SK-N-SH (cell line): ENCODE measurements around the gene PUM1. TPM values are rescaled to one million over a fixed set of nuclear protein-coding genes. Genes with fewer than 3 reads are reported as not detected.
"Not testable (repeated sequence)": the region's sequence is repeated elsewhere in the genome, so short reads cannot be mapped to it uniquely, and the experiment has no call there.

Experiments
- CTCF ChIA-PET: fragments of 300-600, 350-600 bp; formaldehyde crosslinking; extraction: SDS; loops from one replicate; lab custom pipeline; 2021; lab: Yijun Ruan, JAX
- POLR2A ChIA-PET: fragments of 350-600 bp; sonication (Branson Sonifier 250); formaldehyde crosslinking; extraction: SDS; loops from one replicate; lab custom pipeline; 2020; ENCODE audit warnings: antibody characterized with exemption, inconsistent platforms; lab: Yijun Ruan, JAX
- DNase-seq: peaks from one replicate; pipeline ENCODE4 v3.0.0; 2012
- H2AFZ ChIP-seq: fragments of 200-600 bp; sonication (generic); 2 replicates; pipeline ENCODE4 v1.8.1; 2016; ENCODE audit warnings: antibody characterized with exemption, mild to moderate bottlenecking, low read depth
- H3F3A ChIP-seq: fragments of 200-600 bp; sonication (generic); replicated peaks from 2 replicates; pipeline ENCODE3; 2016; ENCODE audit warnings: antibody characterized with exemption, mild to moderate bottlenecking; ENCODE audit not compliant: insufficient read depth
- H3K27ac ChIP-seq, 2 experiments: fragments of 200-500 bp in 1 of 2; fragments of 200-600 bp in 1 of 2; sonication (Bioruptor generic) in 1 of 2; sonication (generic), shearing (Covaris generic) in 1 of 2; 2 replicates each; pipeline versions ENCODE4 v1.5.1 to v1.6.1; 2014 to 2016; ENCODE audit warnings: low read depth in 2 of 2, inconsistent platforms in 1 of 2, low read length in 1 of 2, mild to moderate bottlenecking in 1 of 2, mixed read lengths in 1 of 2
- H3K27me3 ChIP-seq: fragments of 200-600 bp; sonication (generic), shearing (Covaris generic); 2 replicates; pipeline ENCODE4 v1.6.1; 2016; ENCODE audit warnings: mixed run types; ENCODE audit not compliant: insufficient read depth
- H3K36me3 ChIP-seq, 2 experiments: fragments of 200-500 bp in 1 of 2; fragments of 200-600 bp in 1 of 2; sonication (Bioruptor generic) in 1 of 2; sonication (generic) in 1 of 2; replicated peaks in 1 of 2; 2 replicates each; pipeline versions ENCODE3 to v1.5.1; 2014 to 2016; ENCODE audit warnings: low read length in 1 of 2, mild to moderate bottlenecking in 1 of 2; ENCODE audit not compliant: insufficient read depth in 2 of 2, control insufficient read depth in 1 of 2
- H3K4me1 ChIP-seq, 2 experiments: fragments of 200-500 bp in 1 of 2; fragments of 200-600 bp in 1 of 2; sonication (Bioruptor generic) in 1 of 2; sonication (generic), shearing (Covaris generic) in 1 of 2; 2 replicates each; pipeline versions ENCODE4 v1.5.1 to v1.6.1; 2014 to 2016; ENCODE audit warnings: low read depth in 1 of 2, low read length in 1 of 2, mixed run types in 1 of 2; ENCODE audit not compliant: insufficient read depth in 2 of 2, control insufficient read depth in 1 of 2
- H3K4me2 ChIP-seq: fragments of 200-600 bp; sonication (generic), shearing (Covaris generic); 2 replicates; pipeline ENCODE4 v1.6.1; 2017; ENCODE audit warnings: mixed run types
- H3K4me3 ChIP-seq, 2 experiments: fragments of 200-500 bp in 1 of 2; fragments of 200-600 bp in 1 of 2; sonication (Bioruptor generic) in 1 of 2; sonication (generic), shearing (Covaris generic) in 1 of 2; 2 replicates each; pipeline versions ENCODE4 v1.5.1 to v1.8.1; 2014 to 2016; ENCODE audit warnings: low read depth in 2 of 2, inconsistent platforms in 1 of 2, low read length in 1 of 2, mild to moderate bottlenecking in 1 of 2, mixed read lengths in 1 of 2, moderate library complexity in 1 of 2
- H3K79me2 ChIP-seq: fragments of 200-600 bp; sonication (generic); 2 replicates; pipeline ENCODE4 v1.8.1; 2017; ENCODE audit warnings: mild to moderate bottlenecking; ENCODE audit not compliant: insufficient read depth
- H3K9ac ChIP-seq: fragments of 200-600 bp; sonication (generic); 2 replicates; pipeline ENCODE4 v1.6.1; 2017; ENCODE audit warnings: mixed run types
- H3K9me2 ChIP-seq: fragments of 200-600 bp; sonication (generic); 2 replicates; pipeline ENCODE4 v1.6.1; 2017; ENCODE audit warnings: mixed run types
- H3K9me3 ChIP-seq: fragments of 200-600 bp; sonication (generic); 2 replicates; pipeline ENCODE4 v1.6.1; 2017; ENCODE audit warnings: mixed run types, mild to moderate bottlenecking, moderate library complexity
- H4K20me1 ChIP-seq: fragments of 200-600 bp; sonication (generic); 2 replicates; pipeline ENCODE4 v1.6.1; 2017; ENCODE audit warnings: mild to moderate bottlenecking, mixed run types; ENCODE audit not compliant: insufficient read depth
- EP300 ChIP-seq, 2 experiments: IDR thresholded peaks; 2 replicates each; pipeline versions ENCODE4 v1.4.0 to v1.6.1; 2012; ENCODE audit warnings: borderline replicate concordance in 1 of 2, low read depth in 1 of 2, low read length in 1 of 2
- GATA2 ChIP-seq: sonication (generic); formaldehyde crosslinking; IDR thresholded peaks from 2 replicates; pipeline ENCODE4 v1.5.0; 2020; ENCODE audit warnings: mild to moderate bottlenecking, missing genetic modification reagents
- JUND ChIP-seq: IDR thresholded peaks from 2 replicates; pipeline ENCODE4 v1.4.0; 2012
- POLR2AphosphoS5 ChIP-seq: IDR thresholded peaks from 2 replicates; pipeline ENCODE4 v1.6.1; 2012; ENCODE audit warnings: low read depth, low read length
- RFX5 ChIP-seq: IDR thresholded peaks from 2 replicates; pipeline ENCODE4 v1.6.1; 2012; ENCODE audit warnings: mild to moderate bottlenecking, improper control_type of control experiment, low read length
- RXRA ChIP-seq: IDR thresholded peaks from 2 replicates; pipeline ENCODE4 v1.4.0; 2012; ENCODE audit warnings: low read depth, mild to moderate bottlenecking, borderline replicate concordance
- SIN3A ChIP-seq: IDR thresholded peaks from 2 replicates; pipeline ENCODE4 v1.6.1; 2012; ENCODE audit warnings: low read depth, mild to moderate bottlenecking, low read length, moderate library complexity, borderline replicate concordance
- SMC3 ChIP-seq: IDR thresholded peaks from 2 replicates; pipeline ENCODE4 v1.6.1; 2012; ENCODE audit warnings: low read depth, low read length, improper control_type of control experiment
- TEAD4 ChIP-seq: IDR thresholded peaks from 2 replicates; pipeline ENCODE4 v1.4.0; 2012; ENCODE audit warnings: mild to moderate bottlenecking, borderline replicate concordance; ENCODE audit not compliant: insufficient read depth
- YY1 ChIP-seq: IDR thresholded peaks from 2 replicates; pipeline ENCODE4 v1.4.0; 2012; ENCODE audit warnings: low read depth, mild to moderate bottlenecking
- WGBS: methylation state at CpG from one replicate; pipeline ENCODE4 v1.1.6; 2017; ENCODE audit warnings: low lambda C conversion rate; 5-methylcytosine and 5-hydroxymethylcytosine counted together
- polyA plus RNA-seq, 3 experiments: library from polyadenylated mRNA; depleted of rRNA; stranded (reverse); fragments of >200 nt; gene quantifications; 2 replicates each; pipeline ENCODE4 v1.2.3, GENCODE V29; 2012
- TF ChIP-seq, protein P1 (sequence below): IDR thresholded peaks from 2 replicates; pipeline ENCODE4 v1.4.0; 2012; ENCODE audit warnings: low read depth, borderline replicate concordance
- TF ChIP-seq, protein P2 (sequence below): fragments of 200-600 bp; sonication (generic); IDR thresholded peaks from 2 replicates; pipeline ENCODE4 v1.6.1; 2017; ENCODE audit warnings: antibody characterized with exemption, mild to moderate bottlenecking, moderate library complexity
- TF ChIP-seq, protein P3 (sequence below): IDR thresholded peaks from 2 replicates; pipeline ENCODE4 v1.4.0; 2012; ENCODE audit warnings: low read depth
- TF ChIP-seq, protein P4 (sequence below): IDR thresholded peaks from 2 replicates; pipeline ENCODE4; 2012

The PUM1 gene
- polyA plus RNA-seq, 1 of the 3 experiments (the other 2 are of a cell fraction), result 66.7 TPM

DNA sequence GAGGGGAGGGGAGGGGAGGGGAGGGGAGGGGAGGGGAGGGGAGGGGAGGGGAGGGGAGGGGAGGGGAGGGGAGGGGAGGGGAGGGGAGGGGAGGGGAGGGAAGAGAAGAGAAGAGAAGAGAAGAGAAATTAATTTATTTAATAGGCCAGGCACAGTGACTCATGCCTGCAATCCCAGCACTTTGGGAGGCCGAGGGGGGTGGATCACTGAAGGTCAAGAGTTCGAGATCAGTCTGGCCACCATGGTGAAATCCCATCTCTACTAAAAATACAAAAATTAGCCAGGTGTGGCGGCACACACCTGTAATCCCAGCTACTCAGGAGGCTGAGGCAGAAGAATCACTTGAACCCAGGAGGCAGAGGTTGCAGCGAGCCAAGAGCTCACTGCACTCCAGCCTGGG is 93.2 kb downstream of the PUM1 start:
- H3K36me3 ChIP-seq, result peaks cover 41 to 48% of the 10 kb centered on the region in 2 experiments
- H3K27me3 ChIP-seq, H3K4me3 ChIP-seq, H3K4me2 ChIP-seq, CTCF ChIA-PET, DNase-seq, POLR2A ChIA-PET, H3K9me3 ChIP-seq, H3K9ac ChIP-seq, H3K27ac ChIP-seq, H2AFZ ChIP-seq, H3K9me2 ChIP-seq: not testable (repeated sequence)
- peaks cover 21% of the 10 kb centered on the region for H3F3A ChIP-seq
- peaks cover 16 to 24% of the 10 kb centered on the region in 2 experiments for H3K4me1 ChIP-seq
- H4K20me1 ChIP-seq, result peaks cover 23% of the 10 kb centered on the region
- TF ChIP-seq RXRA, result peak; percentile 22; the same call in 1 of the 2 replicates
- 83% methylated on average over 3 of the region's 4 CpGs for WGBS
- peaks cover 92% of the 10 kb centered on the region for H3K79me2 ChIP-seq

DNA sequence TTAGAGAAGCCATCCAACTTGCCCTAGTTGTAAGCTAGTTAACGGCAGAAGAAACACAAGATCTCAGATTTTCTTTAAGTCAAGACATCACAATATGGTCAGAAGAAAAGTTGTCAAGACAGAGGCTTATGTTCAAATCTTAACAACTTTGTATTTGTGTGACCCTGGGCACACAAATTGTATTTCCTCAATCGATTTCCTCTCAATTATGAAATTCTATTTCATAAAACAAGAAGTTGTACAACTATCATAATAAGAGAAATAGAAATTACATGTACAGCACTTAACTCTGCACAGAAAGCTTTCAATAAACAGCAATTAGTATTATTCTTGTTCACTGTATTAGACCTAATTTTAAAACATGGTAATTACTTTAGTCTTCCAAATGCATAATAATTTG is 94.0 kb downstream of the PUM1 start:
- Histone ChIP-seq H3K4me1 (peaks cover 23% of the 10 kb centered on the region in 2 experiments), H4K20me1 (peaks cover 23% of the 10 kb centered on the region), H3K27me3 (no peaks in the 10 kb centered on the region), H3K79me2 (peaks cover 89% of the 10 kb centered on the region), H3K36me3 (peaks cover 45% of the 10 kb centered on the region in 2 experiments), H3K4me3 (no peak overlapping the region), H3F3A (peaks cover 23% of the 10 kb centered on the region), H2AFZ (no peak overlapping the region), H3K27ac (no peak overlapping the region), H3K9ac (no peak overlapping the region), H3K4me2 (no peak overlapping the region), H3K9me3 (no peaks in the 10 kb centered on the region), H3K9me2 (no peaks in the 10 kb centered on the region)
- 75% methylated on average over 2 of the region's 2 CpGs for WGBS
- TF ChIP-seq, protein P1, sequence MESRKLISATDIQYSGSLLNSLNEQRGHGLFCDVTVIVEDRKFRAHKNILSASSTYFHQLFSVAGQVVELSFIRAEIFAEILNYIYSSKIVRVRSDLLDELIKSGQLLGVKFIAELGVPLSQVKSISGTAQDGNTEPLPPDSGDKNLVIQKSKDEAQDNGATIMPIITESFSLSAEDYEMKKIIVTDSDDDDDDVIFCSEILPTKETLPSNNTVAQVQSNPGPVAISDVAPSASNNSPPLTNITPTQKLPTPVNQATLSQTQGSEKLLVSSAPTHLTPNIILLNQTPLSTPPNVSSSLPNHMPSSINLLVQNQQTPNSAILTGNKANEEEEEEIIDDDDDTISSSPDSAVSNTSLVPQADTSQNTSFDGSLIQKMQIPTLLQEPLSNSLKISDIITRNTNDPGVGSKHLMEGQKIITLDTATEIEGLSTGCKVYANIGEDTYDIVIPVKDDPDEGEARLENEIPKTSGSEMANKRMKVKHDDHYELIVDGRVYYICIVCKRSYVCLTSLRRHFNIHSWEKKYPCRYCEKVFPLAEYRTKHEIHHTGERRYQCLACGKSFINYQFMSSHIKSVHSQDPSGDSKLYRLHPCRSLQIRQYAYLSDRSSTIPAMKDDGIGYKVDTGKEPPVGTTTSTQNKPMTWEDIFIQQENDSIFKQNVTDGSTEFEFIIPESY, result no peak
- TF ChIP-seq SMC3 (no peak), POLR2AphosphoS5 (no peak), RFX5 (no peak), SIN3A (no peak), JUND (no peak), YY1 (no peak), GATA2 (CRISPR knock-in tag) (no peak), TEAD4 (no peak), EP300 (IDR thresholded peaks at IDR 0.05; ENCODE audit: borderline replicate concordance in 1 of 2, low read depth in 1 of 2, low read length in 1 of 2) (no peak)
- TF ChIP-seq, protein P2, sequence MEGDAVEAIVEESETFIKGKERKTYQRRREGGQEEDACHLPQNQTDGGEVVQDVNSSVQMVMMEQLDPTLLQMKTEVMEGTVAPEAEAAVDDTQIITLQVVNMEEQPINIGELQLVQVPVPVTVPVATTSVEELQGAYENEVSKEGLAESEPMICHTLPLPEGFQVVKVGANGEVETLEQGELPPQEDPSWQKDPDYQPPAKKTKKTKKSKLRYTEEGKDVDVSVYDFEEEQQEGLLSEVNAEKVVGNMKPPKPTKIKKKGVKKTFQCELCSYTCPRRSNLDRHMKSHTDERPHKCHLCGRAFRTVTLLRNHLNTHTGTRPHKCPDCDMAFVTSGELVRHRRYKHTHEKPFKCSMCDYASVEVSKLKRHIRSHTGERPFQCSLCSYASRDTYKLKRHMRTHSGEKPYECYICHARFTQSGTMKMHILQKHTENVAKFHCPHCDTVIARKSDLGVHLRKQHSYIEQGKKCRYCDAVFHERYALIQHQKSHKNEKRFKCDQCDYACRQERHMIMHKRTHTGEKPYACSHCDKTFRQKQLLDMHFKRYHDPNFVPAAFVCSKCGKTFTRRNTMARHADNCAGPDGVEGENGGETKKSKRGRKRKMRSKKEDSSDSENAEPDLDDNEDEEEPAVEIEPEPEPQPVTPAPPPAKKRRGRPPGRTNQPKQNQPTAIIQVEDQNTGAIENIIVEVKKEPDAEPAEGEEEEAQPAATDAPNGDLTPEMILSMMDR, result no peak
- TF ChIP-seq, protein P3, sequence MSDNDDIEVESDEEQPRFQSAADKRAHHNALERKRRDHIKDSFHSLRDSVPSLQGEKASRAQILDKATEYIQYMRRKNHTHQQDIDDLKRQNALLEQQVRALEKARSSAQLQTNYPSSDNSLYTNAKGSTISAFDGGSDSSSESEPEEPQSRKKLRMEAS, result no peak
- TF ChIP-seq, protein P4, sequence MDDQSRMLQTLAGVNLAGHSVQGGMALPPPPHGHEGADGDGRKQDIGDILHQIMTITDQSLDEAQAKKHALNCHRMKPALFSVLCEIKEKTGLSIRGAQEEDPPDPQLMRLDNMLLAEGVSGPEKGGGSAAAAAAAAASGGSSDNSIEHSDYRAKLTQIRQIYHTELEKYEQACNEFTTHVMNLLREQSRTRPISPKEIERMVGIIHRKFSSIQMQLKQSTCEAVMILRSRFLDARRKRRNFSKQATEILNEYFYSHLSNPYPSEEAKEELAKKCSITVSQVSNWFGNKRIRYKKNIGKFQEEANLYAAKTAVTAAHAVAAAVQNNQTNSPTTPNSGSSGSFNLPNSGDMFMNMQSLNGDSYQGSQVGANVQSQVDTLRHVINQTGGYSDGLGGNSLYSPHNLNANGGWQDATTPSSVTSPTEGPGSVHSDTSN, result no peak
- CTCF ChIA-PET, result interaction anchor here (1.4 kb wide), 1 partner anchor 153 kb away, joined by 3 read pairs; no protein-coding TSS in a partner anchor
- POLR2A ChIA-PET, result no interaction called here
- no peak for DNase-seq
